Measurements from ENCODE around the gene FAM227B.
"Not testable (repeated sequence)": the region's sequence is repeated elsewhere in the genome, so short reads cannot be mapped to it uniquely, and the experiment has no call there.

Gene FAM227B

GRCh38 chr15:49472338-49472737, 148.3 kb downstream of the FAM227B start:
- no peaks in the 10 kb centered on the region for H3K36me3 ChIP-seq (ENCODE audit: control insufficient read depth, insufficient read depth, low read length)
- no peak for TF ChIP-seq CTCF (IDR thresholded peaks at IDR 0.05; ENCODE audit: insufficient read depth, low read length, poor library complexity, severe bottlenecking)
- no peaks in the 10 kb centered on the region for H3K27me3 ChIP-seq (replicated peaks; ENCODE audit: control insufficient read depth, insufficient read depth, low read length)
- no peak for DNase-seq (ENCODE audit: extremely low read depth, insufficient read length)
- no peak overlapping the region for H3K4me3 ChIP-seq (replicated peaks; ENCODE audit: low read depth, low read length)

GRCh38 chr15:49471733-49472132, 148.9 kb downstream of the FAM227B start:
- TF ChIP-seq CTCF (IDR thresholded peaks at IDR 0.05; ENCODE audit: insufficient read depth, low read length, poor library complexity, severe bottlenecking): no peak
- DNase-seq (ENCODE audit: extremely low read depth, insufficient read length): peak; percentile 12
- H3K27me3 ChIP-seq (replicated peaks; ENCODE audit: control insufficient read depth, insufficient read depth, low read length): no peaks in the 10 kb centered on the region
- no peaks in the 10 kb centered on the region for H3K36me3 ChIP-seq (ENCODE audit: control insufficient read depth, insufficient read depth, low read length)
- no peak overlapping the region for H3K4me3 ChIP-seq (replicated peaks; ENCODE audit: low read depth, low read length)

GRCh38 chr15:49471248-49471647, 149.4 kb downstream of the FAM227B start:
- TF ChIP-seq CTCF (IDR thresholded peaks at IDR 0.05; ENCODE audit: insufficient read depth, low read length, poor library complexity, severe bottlenecking): peak; percentile 63
- H3K27me3 ChIP-seq (replicated peaks; ENCODE audit: control insufficient read depth, insufficient read depth, low read length); DNase-seq (ENCODE audit: extremely low read depth, insufficient read length): not testable (repeated sequence)

GRCh38 chr15:49468481-49468839, 152.2 kb downstream of the FAM227B start:
- Histone ChIP-seq H3K4me3 (replicated peaks; ENCODE audit: low read depth, low read length) (no peak overlapping the region), H3K36me3 (ENCODE audit: control insufficient read depth, insufficient read depth, low read length) (no peaks in the 10 kb centered on the region), H3K27me3 (replicated peaks; ENCODE audit: control insufficient read depth, insufficient read depth, low read length) (no peaks in the 10 kb centered on the region)
- TF ChIP-seq CTCF (IDR thresholded peaks at IDR 0.05; ENCODE audit: insufficient read depth, low read length, poor library complexity, severe bottlenecking): no peak
- DNase-seq (ENCODE audit: extremely low read depth, insufficient read length): no peak

More at GRCh38 chr15:49471248-49471647, 149.4 kb downstream of the FAM227B start:
- H3K36me3 ChIP-seq (ENCODE audit: control insufficient read depth, insufficient read depth, low read length); H3K4me3 ChIP-seq (replicated peaks; ENCODE audit: low read depth, low read length): not testable (repeated sequence)

DNA sequence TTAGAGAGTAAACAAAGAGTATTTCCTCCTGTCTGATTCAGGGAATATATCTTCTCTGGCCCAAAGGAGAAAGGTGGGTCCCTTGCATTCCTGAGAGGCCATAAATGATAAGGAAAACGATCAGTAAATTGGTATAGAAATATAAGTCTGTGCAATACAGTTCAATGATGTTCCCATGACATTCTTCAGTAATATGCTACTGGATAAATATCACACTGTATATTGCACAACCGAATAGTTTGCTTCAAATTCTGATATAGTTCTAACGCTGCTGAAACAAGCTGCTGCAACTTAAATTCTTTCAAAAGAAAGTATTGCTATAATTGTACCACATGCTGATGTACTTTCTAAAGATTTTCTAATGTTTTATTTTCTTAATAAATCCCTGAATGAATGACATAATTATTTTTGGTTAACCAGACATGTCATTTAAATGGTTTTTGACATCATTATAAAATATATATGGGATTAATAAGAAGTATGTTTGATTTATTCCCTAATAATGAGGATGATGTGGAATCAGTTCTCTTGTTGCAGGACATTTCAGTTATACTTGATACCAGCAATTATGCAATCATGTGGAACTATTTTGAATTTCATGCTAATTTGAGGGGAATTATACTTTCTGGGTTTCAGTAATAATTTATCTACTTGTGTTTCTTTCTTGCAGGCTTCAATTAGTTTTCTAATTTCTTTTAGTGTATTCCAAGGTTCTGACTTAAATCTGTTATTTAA, 152.7 kb downstream of the FAM227B start:
- no peaks in the 10 kb centered on the region for H3K27me3 ChIP-seq (replicated peaks; ENCODE audit: control insufficient read depth, insufficient read depth, low read length)
- H3K36me3 ChIP-seq (ENCODE audit: control insufficient read depth, insufficient read depth, low read length): no peaks in the 10 kb centered on the region
- H3K4me3 ChIP-seq (replicated peaks; ENCODE audit: low read depth, low read length): no peak overlapping the region
- DNase-seq (ENCODE audit: extremely low read depth, insufficient read length): no peak
- no peak for TF ChIP-seq CTCF (IDR thresholded peaks at IDR 0.05; ENCODE audit: insufficient read depth, low read length, poor library complexity, severe bottlenecking)

- DNase-seq (ENCODE audit: extremely low read depth, insufficient read length): no peak
- H3K36me3 ChIP-seq (ENCODE audit: control insufficient read depth, insufficient read depth, low read length): no peaks in the 10 kb centered on the region
- TF ChIP-seq CTCF (IDR thresholded peaks at IDR 0.05; ENCODE audit: insufficient read depth, low read length, poor library complexity, severe bottlenecking): no peak
- H3K27me3 ChIP-seq (replicated peaks; ENCODE audit: control insufficient read depth, insufficient read depth, low read length): no peaks in the 10 kb centered on the region
- no peak overlapping the region for H3K4me3 ChIP-seq (replicated peaks; ENCODE audit: low read depth, low read length)
Observed at GRCh38 chr15:49466119-49466518, 154.5 kb downstream of the FAM227B start.

Measured in GM06990 (cell line).